Fibroblast of lung (primary cell): ENCODE results near the gene ATP23. TPM values are rescaled to one million over a fixed set of nuclear protein-coding genes. Genes with fewer than 3 reads are reported as not detected.

ENCODE experiments used
- DNase-seq, 2 donors: peaks; one replicate each; pipeline versions ENCODE4 v3.0.0 to v3.0.0-alpha.2; 2010; ENCODE audit warnings: low read depth in 2 of 2
- H2AFZ ChIP-seq: 2 replicates; pipeline ENCODE4 v1.5.1; 2012; ENCODE audit warnings: low read length, control low read depth, inconsistent platforms
- H3K27ac ChIP-seq: 2 replicates; pipeline ENCODE4 v1.5.1; 2011; ENCODE audit warnings: low read length, control low read depth; ENCODE audit not compliant: insufficient read depth
- H3K27me3 ChIP-seq: 2 replicates; pipeline ENCODE4 v1.5.1; 2011; ENCODE audit warnings: mild to moderate bottlenecking, low read length; ENCODE audit not compliant: control insufficient read depth, insufficient read depth
- H3K36me3 ChIP-seq: 2 replicates; pipeline ENCODE4 v1.5.1; 2011; ENCODE audit warnings: low read length; ENCODE audit not compliant: control insufficient read depth, insufficient read depth
- H3K4me1 ChIP-seq: 2 replicates; pipeline ENCODE4 v1.5.1; 2011; ENCODE audit warnings: low read length; ENCODE audit not compliant: control insufficient read depth, insufficient read depth; ENCODE audit errors: extremely low read depth
- H3K4me2 ChIP-seq: 2 replicates; pipeline ENCODE4 v1.5.1; 2011; ENCODE audit warnings: low read length, control low read depth; ENCODE audit not compliant: insufficient read depth; ENCODE audit errors: extremely low read depth
- H3K4me3 ChIP-seq, 4 experiments: fragments of 200-600 bp in 1 of 4; sonication (generic) in 1 of 4; replicated peaks in 1 of 4; 2 replicates each; pipeline ENCODE4 v1.5.1; 2011 to 2016; ENCODE audit warnings: low read length in 4 of 4, low read depth in 3 of 4, mild to moderate bottlenecking in 3 of 4, control low read depth in 2 of 4, inconsistent platforms in 1 of 4, mixed read lengths in 1 of 4; ENCODE audit not compliant: insufficient read depth in 1 of 4; ENCODE audit errors: control extremely low read depth in 1 of 4
- H3K79me2 ChIP-seq: 2 replicates; pipeline ENCODE4 v1.5.1; 2012; ENCODE audit warnings: mild to moderate bottlenecking, low read length, inconsistent platforms; ENCODE audit not compliant: control insufficient read depth, insufficient read depth
- H3K9ac ChIP-seq: 2 replicates; pipeline ENCODE4 v1.5.1; 2011; ENCODE audit warnings: mild to moderate bottlenecking, low read length, control low read depth; ENCODE audit not compliant: insufficient read depth
- H3K9me3 ChIP-seq: 2 replicates; pipeline ENCODE4 v1.5.1; 2012; ENCODE audit warnings: low read depth, low read length; ENCODE audit not compliant: control insufficient read depth, insufficient read depth
- H4K20me1 ChIP-seq: 2 replicates; pipeline ENCODE4 v1.5.1; 2011; ENCODE audit warnings: low read length; ENCODE audit not compliant: control insufficient read depth, insufficient read depth; ENCODE audit errors: extremely low read depth
- EZH2 ChIP-seq: IDR thresholded peaks from 2 replicates; pipeline ENCODE4 v1.5.1; 2012; ENCODE audit warnings: low read length, control low read depth, mild to moderate bottlenecking; ENCODE audit errors: missing control alignments
- polyA plus RNA-seq, 2 donors: library from polyadenylated mRNA; depleted of rRNA in 1 of 2; stranded (reverse) in 1 of 2; unstranded in 1 of 2; fragments of >200 nt; gene quantifications; 2 replicates each; pipeline ENCODE4 v1.2.1, GENCODE V29; 2011 to 2012; ENCODE audit warnings: missing spikeins in 1 of 2
- total RNA-seq: library from RNA; depleted of rRNA; stranded (reverse); fragments of >200 nt; gene quantifications from 2 replicates; pipeline ENCODE4 v1.2.1, GENCODE V29; 2014
- TF ChIP-seq, protein P1 (sequence below), 2 donors: IDR thresholded peaks in 1 of 2; conservative IDR thresholded peaks in 1 of 2; 1 replicate in 1 of 2; 2 replicates in 1 of 2; pipeline ENCODE4 v1.5.1; 2011 to 2012; ENCODE audit warnings: low read length in 2 of 2, control low read depth in 1 of 2, inconsistent platforms in 1 of 2, low read depth in 1 of 2, mild to moderate bottlenecking in 1 of 2

ATP23 gene
- total and polyA plus RNA-seq, 2 donors (not counting 1 experiment from before 2014, with no cell fraction given) = 4.8 to 9.4 TPM

DNA sequence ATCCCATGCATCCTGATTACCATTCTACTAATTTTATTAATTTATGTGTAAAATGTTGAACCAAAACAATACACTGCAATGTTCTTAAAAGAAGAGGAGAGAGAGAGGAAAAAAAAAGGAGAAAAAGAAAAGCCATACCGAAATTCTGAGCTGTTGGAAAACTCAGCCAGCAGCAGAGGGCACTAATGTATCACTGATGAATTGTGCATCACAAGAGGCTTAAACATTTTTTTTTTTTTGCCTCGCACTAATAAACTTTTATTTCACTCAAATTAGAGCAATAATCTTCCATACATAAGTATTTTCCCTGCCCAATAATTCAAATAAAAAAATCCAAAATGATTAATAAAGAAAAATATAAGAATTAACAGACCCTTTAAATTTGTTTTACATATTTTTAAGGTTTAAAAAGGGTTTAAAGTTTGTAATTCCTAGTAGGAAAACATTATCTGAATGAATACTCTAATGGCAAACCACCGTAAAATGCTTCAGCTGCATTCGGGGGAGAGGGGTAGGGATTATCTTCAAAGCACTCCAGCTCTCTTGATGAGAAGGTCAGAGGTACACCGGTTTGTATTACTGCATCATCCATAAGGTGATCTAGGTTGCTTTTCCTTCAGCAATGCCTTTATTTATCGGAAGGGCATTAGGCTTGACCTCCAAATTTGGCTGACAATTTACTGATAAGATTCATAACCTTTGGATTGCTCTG lies 41.9 kb downstream of the ATP23 start:
- TF ChIP-seq EZH2 = no peak
- TF ChIP-seq, protein P1, sequence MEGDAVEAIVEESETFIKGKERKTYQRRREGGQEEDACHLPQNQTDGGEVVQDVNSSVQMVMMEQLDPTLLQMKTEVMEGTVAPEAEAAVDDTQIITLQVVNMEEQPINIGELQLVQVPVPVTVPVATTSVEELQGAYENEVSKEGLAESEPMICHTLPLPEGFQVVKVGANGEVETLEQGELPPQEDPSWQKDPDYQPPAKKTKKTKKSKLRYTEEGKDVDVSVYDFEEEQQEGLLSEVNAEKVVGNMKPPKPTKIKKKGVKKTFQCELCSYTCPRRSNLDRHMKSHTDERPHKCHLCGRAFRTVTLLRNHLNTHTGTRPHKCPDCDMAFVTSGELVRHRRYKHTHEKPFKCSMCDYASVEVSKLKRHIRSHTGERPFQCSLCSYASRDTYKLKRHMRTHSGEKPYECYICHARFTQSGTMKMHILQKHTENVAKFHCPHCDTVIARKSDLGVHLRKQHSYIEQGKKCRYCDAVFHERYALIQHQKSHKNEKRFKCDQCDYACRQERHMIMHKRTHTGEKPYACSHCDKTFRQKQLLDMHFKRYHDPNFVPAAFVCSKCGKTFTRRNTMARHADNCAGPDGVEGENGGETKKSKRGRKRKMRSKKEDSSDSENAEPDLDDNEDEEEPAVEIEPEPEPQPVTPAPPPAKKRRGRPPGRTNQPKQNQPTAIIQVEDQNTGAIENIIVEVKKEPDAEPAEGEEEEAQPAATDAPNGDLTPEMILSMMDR (conservative IDR thresholded peaks at IDR 0.05 in 1 of 2, IDR thresholded peaks at IDR 0.05 in 1 of 2; ENCODE audit: low read depth in 1 of 2, low read length in 2 of 2) = peak; percentile 74 to 79
- Histone ChIP-seq H3K27me3 (no peaks in the 10 kb centered on the region), H3K4me1 (no peaks in the 10 kb centered on the region)

DNA sequence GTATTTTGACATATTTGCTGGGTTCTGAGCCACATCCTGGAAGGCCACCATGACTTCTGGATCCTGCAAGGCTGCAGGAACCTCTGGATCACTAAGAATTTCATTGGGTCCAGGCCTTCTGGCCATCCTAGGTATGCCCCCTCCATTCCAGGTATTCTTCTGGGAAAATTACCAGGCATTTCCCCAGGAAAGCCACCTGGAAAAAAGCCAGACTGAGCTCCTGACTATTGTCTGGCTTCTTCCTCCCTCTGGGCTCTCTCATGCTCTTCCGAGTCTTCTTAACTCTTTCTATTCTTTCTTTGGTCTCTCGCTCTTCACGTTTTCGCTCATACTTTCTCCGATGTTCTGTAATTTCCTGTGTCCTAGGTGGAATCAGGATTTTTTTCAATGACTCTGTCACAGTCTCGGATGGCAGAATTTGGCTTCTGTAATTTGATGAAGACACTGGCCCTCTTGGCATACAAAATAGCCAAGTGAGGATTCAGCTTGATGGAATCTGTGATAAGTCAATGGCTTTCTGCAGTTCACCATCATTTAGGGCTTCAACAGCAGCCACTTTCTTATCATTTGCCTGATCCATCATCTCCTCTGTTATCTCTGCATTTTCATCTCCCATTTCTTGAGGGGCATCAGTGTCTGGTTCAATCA lies 42.6 kb downstream of the ATP23 start:
- no peak for DNase-seq
- Histone ChIP-seq H4K20me1 (no peaks in the 10 kb centered on the region), H2AFZ (no peak overlapping the region), H3K79me2 (no peaks in the 10 kb centered on the region), H3K4me2 (no peak overlapping the region), H3K27me3 (no peaks in the 10 kb centered on the region), H3K9ac (no peak overlapping the region), H3K36me3 (no peaks in the 10 kb centered on the region), H3K9me3 (no peaks in the 10 kb centered on the region), H3K4me3 (no peak overlapping the region), H3K4me1 (no peaks in the 10 kb centered on the region), H3K27ac (no peak overlapping the region)
- no peak for TF ChIP-seq EZH2
- TF ChIP-seq, protein P1 (conservative IDR thresholded peaks at IDR 0.05 in 1 of 2, IDR thresholded peaks at IDR 0.05 in 1 of 2; ENCODE audit: low read depth in 1 of 2, low read length in 2 of 2) = no peak

More for the DNA sequence above, 41.9 kb downstream of the ATP23 start:
- no peak overlapping the region for H3K4me2 ChIP-seq
- H3K4me3 ChIP-seq = no peak overlapping the region
- DNase-seq = peak; percentile 46 to 79
- H2AFZ ChIP-seq = no peak overlapping the region
- no peak overlapping the region for H3K9ac ChIP-seq
- no peaks in the 10 kb centered on the region for H3K79me2 ChIP-seq
- no peak overlapping the region for H3K27ac ChIP-seq
- H4K20me1 ChIP-seq = no peaks in the 10 kb centered on the region
- no peaks in the 10 kb centered on the region for H3K36me3 ChIP-seq
- no peaks in the 10 kb centered on the region for H3K9me3 ChIP-seq

DNA sequence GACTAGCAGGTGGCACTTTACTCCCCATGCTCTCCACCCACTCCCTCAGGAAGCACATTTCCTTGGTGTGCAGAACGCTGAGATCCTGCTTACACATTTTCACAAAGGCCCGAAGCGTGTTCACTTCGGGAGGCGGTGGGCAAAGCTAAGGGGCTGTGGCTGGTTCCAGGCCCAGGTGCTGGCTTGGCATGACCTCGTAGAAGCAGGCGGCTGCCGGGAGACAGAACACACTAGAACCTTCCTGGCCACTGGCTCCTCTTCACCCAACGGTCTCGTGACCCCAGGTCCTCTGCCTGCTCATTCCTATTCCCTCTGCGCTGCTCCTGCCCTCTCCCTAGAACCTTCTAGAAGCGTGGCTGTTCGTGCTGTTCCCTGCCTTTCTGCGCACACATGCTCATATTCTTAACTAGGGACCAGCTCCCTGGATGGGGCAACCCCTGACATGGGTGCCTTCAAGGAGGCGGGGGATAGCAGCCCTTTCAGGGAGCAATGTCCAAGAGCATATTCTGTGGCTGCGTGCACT lies 43.3 kb downstream of the ATP23 start:
- no peaks in the 10 kb centered on the region for H3K36me3 ChIP-seq
- no peak overlapping the region for H3K27ac ChIP-seq
- no peak overlapping the region for H3K4me3 ChIP-seq
- no peak for DNase-seq
- H2AFZ ChIP-seq = no peak overlapping the region
- no peaks in the 10 kb centered on the region for H3K4me1 ChIP-seq
- no peak for TF ChIP-seq EZH2
- TF ChIP-seq, protein P1 (conservative IDR thresholded peaks at IDR 0.05 in 1 of 2, IDR thresholded peaks at IDR 0.05 in 1 of 2; ENCODE audit: low read depth in 1 of 2, low read length in 2 of 2) = no peak
- no peaks in the 10 kb centered on the region for H3K9me3 ChIP-seq
- H3K79me2 ChIP-seq = no peaks in the 10 kb centered on the region
- H3K4me2 ChIP-seq = no peak overlapping the region
- H3K9ac ChIP-seq = no peak overlapping the region
- no peaks in the 10 kb centered on the region for H3K27me3 ChIP-seq
- H4K20me1 ChIP-seq = no peaks in the 10 kb centered on the region
